WTC11 (cell line): ENCODE data around the gene CAPNS1. TPM values are rescaled to one million over a fixed set of nuclear protein-coding genes. Genes with fewer than 3 reads are reported as not detected.

ENCODE experiments used
- ATAC-seq: fragments of 200-7000 bp; cut with Tn5 transposase; 2 replicates; pipeline ENCODE4 v1.10.0; 2021; ENCODE audit warnings: mild to moderate bottlenecking, moderate library complexity
- CTCF ChIA-PET: fragments of 300-600 bp; sonication (Branson Sonifier 250); formaldehyde crosslinking; loops from one replicate; lab custom pipeline; 2021; ENCODE audit warnings: antibody characterized with exemption; lab: Charles Lee
- POLR2A ChIA-PET: fragments of 350-600 bp; sonication (Branson Sonifier 250); formaldehyde crosslinking; loops from one replicate; lab custom pipeline; 2021; ENCODE audit warnings: antibody characterized with exemption; lab: Charles Lee
- DNase-seq: peaks from one replicate; pipeline ENCODE4 v3.0.0; 2021; ENCODE audit warnings: low spot score
- H3K27ac Mint-ChIP-seq: 2 replicates; pipeline ENCODE4 v1.8.0; 2021; ENCODE audit warnings: mixed read lengths
- H3K27me3 Mint-ChIP-seq: 2 replicates; pipeline ENCODE4 v1.8.0; 2021; ENCODE audit warnings: low read depth, mild to moderate bottlenecking, moderate library complexity, mixed read lengths
- H3K36me3 Mint-ChIP-seq: 2 replicates; pipeline ENCODE4 v1.8.0; 2021; ENCODE audit warnings: mixed read lengths
- H3K4me1 Mint-ChIP-seq: 2 replicates; pipeline ENCODE4 v1.8.0; 2022; ENCODE audit warnings: mixed read lengths
- H3K4me3 Mint-ChIP-seq: 2 replicates; pipeline ENCODE4 v1.8.0; 2021; ENCODE audit warnings: mild to moderate bottlenecking, moderate library complexity, mixed read lengths
- H3K9me3 Mint-ChIP-seq: 2 replicates; pipeline ENCODE4 v1.8.0; 2021; ENCODE audit warnings: mixed read lengths
- EMX1 ChIP-seq: fragments of 250-450 bp; sonication (Bioruptor Pico); IDR thresholded peaks from 2 replicates; pipeline ENCODE4 v1.8.0; 2021; ENCODE audit warnings: mild to moderate bottlenecking
- ETV6 ChIP-seq: sonication (generic); formaldehyde crosslinking; IDR thresholded peaks from 2 replicates; pipeline ENCODE4 v1.8.1; 2022; ENCODE audit warnings: mild to moderate bottlenecking, missing genetic modification reagents
- FOXP1 ChIP-seq: sonication (generic); formaldehyde crosslinking; IDR thresholded peaks from 2 replicates; pipeline ENCODE4 v1.8.0; 2022; ENCODE audit warnings: missing genetic modification reagents, mild to moderate bottlenecking, moderate library complexity, borderline replicate concordance
- GABPB1 ChIP-seq: sonication (generic); formaldehyde crosslinking; IDR thresholded peaks from 2 replicates; pipeline ENCODE4 v1.8.1; 2023; ENCODE audit warnings: mild to moderate bottlenecking, missing genetic modification reagents
- GRHL2 ChIP-seq: fragments of 250-450 bp; sonication (Bioruptor Pico); IDR thresholded peaks from 2 replicates; pipeline ENCODE4 v1.8.0; 2022; ENCODE audit warnings: mild to moderate bottlenecking, moderate library complexity; ENCODE audit not compliant: insufficient replicate concordance, severe bottlenecking
- JAZF1 ChIP-seq: fragments of 250-450 bp; sonication (Bioruptor Pico); IDR thresholded peaks from 2 replicates; pipeline ENCODE4 v1.9.0; 2021; ENCODE audit warnings: moderate library complexity, mild to moderate bottlenecking, inconsistent platforms
- KAT7 ChIP-seq: sonication (generic); formaldehyde crosslinking; IDR thresholded peaks from 2 replicates; pipeline ENCODE4 v1.8.1; 2023; ENCODE audit warnings: missing genetic modification reagents, mild to moderate bottlenecking, borderline replicate concordance
- NFATC4 ChIP-seq: fragments of 250-450 bp; sonication (Bioruptor Pico); IDR thresholded peaks from 2 replicates; pipeline ENCODE4 v1.9.0; 2021; ENCODE audit warnings: mild to moderate bottlenecking
- NR1H2 ChIP-seq: sonication (generic); formaldehyde crosslinking; IDR thresholded peaks from 2 replicates; pipeline ENCODE4 v1.9.0; 2021; ENCODE audit warnings: mild to moderate bottlenecking, moderate library complexity, missing genetic modification reagents
- NR3C1 ChIP-seq: sonication (generic); formaldehyde crosslinking; conservative IDR thresholded peaks from 2 replicates; pipeline ENCODE4 v1.8.1; 2023; ENCODE audit warnings: low read depth, mild to moderate bottlenecking, missing genetic modification reagents
- PRRX2 ChIP-seq: fragments of 250-450 bp; sonication (Bioruptor Pico); IDR thresholded peaks from 2 replicates; pipeline ENCODE4 v1.8.0; 2021; ENCODE audit warnings: mild to moderate bottlenecking
- SMAD3 ChIP-seq: sonication (generic); formaldehyde crosslinking; IDR thresholded peaks from 2 replicates; pipeline ENCODE4 v1.8.0; 2022; ENCODE audit warnings: missing genetic modification reagents, mild to moderate bottlenecking, borderline replicate concordance
- TCF7 ChIP-seq: sonication (generic); formaldehyde crosslinking; IDR thresholded peaks from 2 replicates; pipeline ENCODE4 v1.8.0; 2022; ENCODE audit warnings: mild to moderate bottlenecking, low read depth, missing genetic modification reagents, moderate library complexity
- TEAD1 ChIP-seq: sonication (generic); formaldehyde crosslinking; IDR thresholded peaks from 2 replicates; pipeline ENCODE4 v1.8.0; 2022; ENCODE audit warnings: mild to moderate bottlenecking, missing genetic modification reagents
- ZBTB21 ChIP-seq: sonication (generic); formaldehyde crosslinking; IDR thresholded peaks from 2 replicates; pipeline ENCODE4 v1.8.1; 2023; ENCODE audit warnings: mild to moderate bottlenecking, missing genetic modification reagents, borderline replicate concordance
- ZNF138 ChIP-seq: sonication (generic); formaldehyde crosslinking; conservative IDR thresholded peaks from 2 replicates; pipeline ENCODE4 v1.8.1; 2022; ENCODE audit warnings: mild to moderate bottlenecking, moderate library complexity, missing genetic modification reagents
- ZNF423 ChIP-seq: fragments of 250-450 bp; sonication (Bioruptor Pico); IDR thresholded peaks from 2 replicates; pipeline ENCODE4 v2.1.2; 2022; ENCODE audit warnings: mild to moderate bottlenecking, moderate library complexity
- total RNA-seq: library from RNA; stranded (reverse); gene quantifications from 3 replicates; pipeline ENCODE4 v1.2.3, GENCODE V29; 2021
- TF ChIP-seq, protein P1 (sequence below): sonication (generic); formaldehyde crosslinking; IDR thresholded peaks from 2 replicates; pipeline ENCODE4 v1.8.0; 2022; ENCODE audit warnings: missing genetic modification reagents
- TF ChIP-seq, protein P2 (sequence below): sonication (generic); formaldehyde crosslinking; IDR thresholded peaks from 2 replicates; pipeline ENCODE4 v1.8.1; 2023; ENCODE audit warnings: mild to moderate bottlenecking, missing genetic modification reagents, moderate library complexity
- TF ChIP-seq, protein P3 (sequence below): sonication (generic); formaldehyde crosslinking; IDR thresholded peaks from 2 replicates; pipeline ENCODE4 v1.8.0; 2023; ENCODE audit warnings: missing genetic modification reagents
- TF ChIP-seq, protein P4 (sequence below): sonication (generic); formaldehyde crosslinking; IDR thresholded peaks from 2 replicates; pipeline ENCODE4 v1.8.0; 2023; ENCODE audit warnings: missing genetic modification reagents, mild to moderate bottlenecking, borderline replicate concordance

CAPNS1 gene
- total RNA-seq, 1 experiment from 2014 or later, result 358 TPM

DNA sequence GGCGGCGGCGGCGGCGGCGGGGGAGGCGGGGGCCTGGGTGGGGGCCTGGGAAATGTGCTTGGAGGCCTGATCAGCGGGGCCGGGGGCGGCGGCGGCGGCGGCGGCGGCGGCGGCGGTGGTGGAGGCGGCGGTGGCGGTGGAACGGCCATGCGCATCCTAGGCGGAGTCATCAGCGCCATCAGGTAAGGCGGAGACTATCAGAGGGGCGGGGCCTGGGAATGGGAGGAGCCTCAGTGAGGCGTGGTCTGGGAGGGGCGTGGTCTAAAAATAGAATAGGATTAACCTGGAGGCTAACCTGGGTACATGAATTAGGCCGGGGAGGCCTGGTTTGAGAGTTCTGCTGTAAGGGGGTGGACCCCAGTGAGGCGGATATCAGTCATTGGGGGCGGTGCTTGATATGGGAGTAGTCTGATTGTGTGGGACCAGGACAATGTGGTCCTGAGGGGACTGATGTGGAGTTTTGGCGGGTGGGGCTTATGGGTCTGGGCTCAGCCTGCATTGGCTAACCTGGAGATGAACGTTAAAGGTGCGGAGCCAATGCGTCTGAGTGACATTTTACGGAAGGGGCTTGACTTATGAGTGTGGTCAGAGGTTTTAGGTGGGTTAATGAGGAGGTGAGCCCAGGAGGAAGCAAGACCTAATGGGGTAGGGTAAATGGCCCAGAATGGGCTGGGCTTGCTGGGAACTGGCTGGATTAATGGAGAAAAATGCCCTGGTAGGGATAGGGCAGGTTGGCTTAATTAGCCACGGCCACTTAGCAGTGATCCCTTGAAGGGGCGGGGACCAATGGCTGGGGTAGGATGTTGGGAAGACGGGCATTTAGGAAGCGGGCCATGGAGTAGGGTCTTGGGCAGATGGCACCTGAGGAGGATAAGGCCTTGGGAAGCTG, 1.4 kb downstream of the CAPNS1 start:
- no peaks in the 10 kb centered on the region for H3K9me3 Mint-ChIP-seq
- ChIA-PET POLR2A (interaction anchor here (2.1 kb wide), 1 partner anchor 13 kb away, joined by 9 read pairs; no protein-coding TSS in a partner anchor), CTCF (interaction anchor here (2.0 kb wide), 1 partner anchor 13 kb away, joined by 18 read pairs; no protein-coding TSS in a partner anchor)
- peak overlapping the region; percentile 97 for H3K27ac Mint-ChIP-seq
- DNase-seq (peak; percentile 97), ATAC-seq (peak; percentile 87)
- no peaks in the 10 kb centered on the region; the same call in 1 of the 2 replicates for H3K27me3 Mint-ChIP-seq
- H3K4me1 Mint-ChIP-seq, result peaks cover 14% of the 10 kb centered on the region
- H3K4me3 Mint-ChIP-seq, result peak overlapping the region; percentile 99
- peaks cover 35% of the 10 kb centered on the region for H3K36me3 Mint-ChIP-seq
- TF ChIP-seq GABPB1 (CRISPR knock-in tag) (no peak), TEAD1 (CRISPR knock-in tag) (0 out of 2 replicates have a peak, but pooled peaks have one; percentile 11)

DNA sequence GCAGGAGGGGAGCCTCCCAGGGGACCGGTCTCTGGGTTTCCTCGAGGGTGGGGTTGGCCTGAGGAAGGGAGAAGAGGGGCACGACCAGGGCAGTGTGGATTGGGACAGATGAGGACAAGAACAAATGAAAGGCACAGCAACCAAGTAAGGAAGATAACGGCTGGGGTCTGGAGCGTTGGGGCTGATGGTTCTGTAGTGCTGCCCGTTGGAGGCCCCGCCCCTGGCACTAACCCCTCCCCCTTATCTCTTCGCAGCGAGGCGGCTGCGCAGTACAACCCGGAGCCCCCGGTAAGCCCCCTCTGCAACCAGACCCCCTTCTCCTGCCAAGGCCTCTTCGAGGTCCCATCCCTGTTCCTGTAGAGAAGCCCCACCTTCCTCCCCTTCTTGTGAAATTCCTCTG, 2.2 kb downstream of the CAPNS1 start:
- H3K4me1 Mint-ChIP-seq, result peaks cover 9% of the 10 kb centered on the region
- CTCF ChIA-PET, result no interaction called here
- H3K36me3 Mint-ChIP-seq, result peaks cover 42% of the 10 kb centered on the region
- 0 out of 2 replicates have a peak overlapping the region, but pooled peaks have one; percentile 97 for H3K27ac Mint-ChIP-seq
- no peaks in the 10 kb centered on the region for H3K9me3 Mint-ChIP-seq
- H3K27me3 Mint-ChIP-seq, result no peaks in the 10 kb centered on the region; the same call in 1 of the 2 replicates
- POLR2A ChIA-PET, result no interaction called here
- ATAC-seq (no peak), DNase-seq (no peak)
- TF ChIP-seq, protein P1, sequence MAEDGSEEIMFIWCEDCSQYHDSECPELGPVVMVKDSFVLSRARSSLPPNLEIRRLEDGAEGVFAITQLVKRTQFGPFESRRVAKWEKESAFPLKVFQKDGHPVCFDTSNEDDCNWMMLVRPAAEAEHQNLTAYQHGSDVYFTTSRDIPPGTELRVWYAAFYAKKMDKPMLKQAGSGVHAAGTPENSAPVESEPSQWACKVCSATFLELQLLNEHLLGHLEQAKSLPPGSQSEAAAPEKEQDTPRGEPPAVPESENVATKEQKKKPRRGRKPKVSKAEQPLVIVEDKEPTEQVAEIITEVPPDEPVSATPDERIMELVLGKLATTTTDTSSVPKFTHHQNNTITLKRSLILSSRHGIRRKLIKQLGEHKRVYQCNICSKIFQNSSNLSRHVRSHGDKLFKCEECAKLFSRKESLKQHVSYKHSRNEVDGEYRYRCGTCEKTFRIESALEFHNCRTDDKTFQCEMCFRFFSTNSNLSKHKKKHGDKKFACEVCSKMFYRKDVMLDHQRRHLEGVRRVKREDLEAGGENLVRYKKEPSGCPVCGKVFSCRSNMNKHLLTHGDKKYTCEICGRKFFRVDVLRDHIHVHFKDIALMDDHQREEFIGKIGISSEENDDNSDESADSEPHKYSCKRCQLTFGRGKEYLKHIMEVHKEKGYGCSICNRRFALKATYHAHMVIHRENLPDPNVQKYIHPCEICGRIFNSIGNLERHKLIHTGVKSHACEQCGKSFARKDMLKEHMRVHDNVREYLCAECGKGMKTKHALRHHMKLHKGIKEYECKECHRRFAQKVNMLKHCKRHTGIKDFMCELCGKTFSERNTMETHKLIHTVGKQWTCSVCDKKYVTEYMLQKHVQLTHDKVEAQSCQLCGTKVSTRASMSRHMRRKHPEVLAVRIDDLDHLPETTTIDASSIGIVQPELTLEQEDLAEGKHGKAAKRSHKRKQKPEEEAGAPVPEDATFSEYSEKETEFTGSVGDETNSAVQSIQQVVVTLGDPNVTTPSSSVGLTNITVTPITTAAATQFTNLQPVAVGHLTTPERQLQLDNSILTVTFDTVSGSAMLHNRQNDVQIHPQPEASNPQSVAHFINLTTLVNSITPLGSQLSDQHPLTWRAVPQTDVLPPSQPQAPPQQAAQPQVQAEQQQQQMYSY (CRISPR knock-in tag), result no peak
- TF ChIP-seq NFATC4 (CRISPR knock-in tag) (no peak), ETV6 (CRISPR knock-in tag) (no peak), PRRX2 (CRISPR knock-in tag) (no peak)
- TF ChIP-seq, protein P2, sequence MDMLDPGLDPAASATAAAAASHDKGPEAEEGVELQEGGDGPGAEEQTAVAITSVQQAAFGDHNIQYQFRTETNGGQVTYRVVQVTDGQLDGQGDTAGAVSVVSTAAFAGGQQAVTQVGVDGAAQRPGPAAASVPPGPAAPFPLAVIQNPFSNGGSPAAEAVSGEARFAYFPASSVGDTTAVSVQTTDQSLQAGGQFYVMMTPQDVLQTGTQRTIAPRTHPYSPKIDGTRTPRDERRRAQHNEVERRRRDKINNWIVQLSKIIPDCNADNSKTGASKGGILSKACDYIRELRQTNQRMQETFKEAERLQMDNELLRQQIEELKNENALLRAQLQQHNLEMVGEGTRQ (CRISPR knock-in tag), result no peak
- peak overlapping the region; percentile 79 for H3K4me3 Mint-ChIP-seq

DNA sequence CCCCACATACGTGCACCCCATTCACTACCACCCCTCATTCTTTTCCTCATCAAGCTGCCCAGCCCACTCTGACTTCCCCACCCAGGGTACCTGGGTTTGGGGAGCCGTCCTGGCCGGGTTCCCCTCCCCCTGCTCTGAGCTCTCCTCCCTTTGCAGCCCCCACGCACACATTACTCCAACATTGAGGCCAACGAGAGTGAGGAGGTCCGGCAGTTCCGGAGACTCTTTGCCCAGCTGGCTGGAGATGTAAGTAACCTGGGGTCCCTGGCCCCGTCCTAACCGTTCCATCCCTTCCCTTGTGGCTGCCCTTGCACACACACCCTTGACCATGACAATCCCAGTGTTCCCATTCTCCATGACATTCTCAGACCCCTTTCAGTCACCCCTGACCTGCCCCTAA, 2.6 kb downstream of the CAPNS1 start:
- DNase-seq (no peak), ATAC-seq (no peak)
- Mint-ChIP-seq H3K4me3 (peak overlapping the region; percentile 29; the same call in 1 of the 2 replicates), H3K4me1 (peaks cover 9% of the 10 kb centered on the region), H3K9me3 (no peaks in the 10 kb centered on the region), H3K27ac (no peak overlapping the region), H3K27me3 (no peaks in the 10 kb centered on the region; the same call in 1 of the 2 replicates), H3K36me3 (peaks cover 47% of the 10 kb centered on the region)
- CTCF ChIA-PET, result no interaction called here
- POLR2A ChIA-PET, result no interaction called here
- TF ChIP-seq KAT7 (CRISPR knock-in tag) (no peak), TCF7 (CRISPR knock-in tag) (no peak), EMX1 (CRISPR knock-in tag) (no peak), NR3C1 (CRISPR knock-in tag) (no peak), ZNF423 (CRISPR knock-in tag) (no peak), ZBTB21 (no peak), ZNF138 (no peak), NR1H2 (CRISPR knock-in tag) (no peak), SMAD3 (CRISPR knock-in tag) (no peak), FOXP1 (CRISPR knock-in tag) (no peak), GRHL2 (CRISPR knock-in tag) (no peak), GABPB1 (CRISPR knock-in tag) (no peak), JAZF1 (CRISPR knock-in tag) (no peak)
- TF ChIP-seq, protein P3, sequence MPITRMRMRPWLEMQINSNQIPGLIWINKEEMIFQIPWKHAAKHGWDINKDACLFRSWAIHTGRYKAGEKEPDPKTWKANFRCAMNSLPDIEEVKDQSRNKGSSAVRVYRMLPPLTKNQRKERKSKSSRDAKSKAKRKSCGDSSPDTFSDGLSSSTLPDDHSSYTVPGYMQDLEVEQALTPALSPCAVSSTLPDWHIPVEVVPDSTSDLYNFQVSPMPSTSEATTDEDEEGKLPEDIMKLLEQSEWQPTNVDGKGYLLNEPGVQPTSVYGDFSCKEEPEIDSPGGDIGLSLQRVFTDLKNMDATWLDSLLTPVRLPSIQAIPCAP, result no peak
- TF ChIP-seq, protein P4, sequence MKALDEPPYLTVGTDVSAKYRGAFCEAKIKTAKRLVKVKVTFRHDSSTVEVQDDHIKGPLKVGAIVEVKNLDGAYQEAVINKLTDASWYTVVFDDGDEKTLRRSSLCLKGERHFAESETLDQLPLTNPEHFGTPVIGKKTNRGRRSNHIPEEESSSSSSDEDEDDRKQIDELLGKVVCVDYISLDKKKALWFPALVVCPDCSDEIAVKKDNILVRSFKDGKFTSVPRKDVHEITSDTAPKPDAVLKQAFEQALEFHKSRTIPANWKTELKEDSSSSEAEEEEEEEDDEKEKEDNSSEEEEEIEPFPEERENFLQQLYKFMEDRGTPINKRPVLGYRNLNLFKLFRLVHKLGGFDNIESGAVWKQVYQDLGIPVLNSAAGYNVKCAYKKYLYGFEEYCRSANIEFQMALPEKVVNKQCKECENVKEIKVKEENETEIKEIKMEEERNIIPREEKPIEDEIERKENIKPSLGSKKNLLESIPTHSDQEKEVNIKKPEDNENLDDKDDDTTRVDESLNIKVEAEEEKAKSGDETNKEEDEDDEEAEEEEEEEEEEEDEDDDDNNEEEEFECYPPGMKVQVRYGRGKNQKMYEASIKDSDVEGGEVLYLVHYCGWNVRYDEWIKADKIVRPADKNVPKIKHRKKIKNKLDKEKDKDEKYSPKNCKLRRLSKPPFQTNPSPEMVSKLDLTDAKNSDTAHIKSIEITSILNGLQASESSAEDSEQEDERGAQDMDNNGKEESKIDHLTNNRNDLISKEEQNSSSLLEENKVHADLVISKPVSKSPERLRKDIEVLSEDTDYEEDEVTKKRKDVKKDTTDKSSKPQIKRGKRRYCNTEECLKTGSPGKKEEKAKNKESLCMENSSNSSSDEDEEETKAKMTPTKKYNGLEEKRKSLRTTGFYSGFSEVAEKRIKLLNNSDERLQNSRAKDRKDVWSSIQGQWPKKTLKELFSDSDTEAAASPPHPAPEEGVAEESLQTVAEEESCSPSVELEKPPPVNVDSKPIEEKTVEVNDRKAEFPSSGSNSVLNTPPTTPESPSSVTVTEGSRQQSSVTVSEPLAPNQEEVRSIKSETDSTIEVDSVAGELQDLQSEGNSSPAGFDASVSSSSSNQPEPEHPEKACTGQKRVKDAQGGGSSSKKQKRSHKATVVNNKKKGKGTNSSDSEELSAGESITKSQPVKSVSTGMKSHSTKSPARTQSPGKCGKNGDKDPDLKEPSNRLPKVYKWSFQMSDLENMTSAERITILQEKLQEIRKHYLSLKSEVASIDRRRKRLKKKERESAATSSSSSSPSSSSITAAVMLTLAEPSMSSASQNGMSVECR, result no peak
